Neutrophil (primary cell): ENCODE measurements around the gene SLC2A9.

Source experiments
- H3K27ac ChIP-seq: fragments of 200-600 bp; sonication (generic); 2 replicates; pipeline ENCODE4 v1.5.1; 2016; ENCODE audit warnings: mild to moderate bottlenecking, moderate library complexity
- H3K27me3 ChIP-seq: fragments of 200-600 bp; sonication (generic); 2 replicates; pipeline ENCODE4 v1.6.0; 2016; ENCODE audit warnings: mild to moderate bottlenecking
- H3K36me3 ChIP-seq: fragments of 200-600 bp; sonication (generic); 2 replicates; pipeline ENCODE4 v1.5.1; 2017
- H3K4me1 ChIP-seq, 2 experiments: fragments of 200-600 bp in 1 of 2; sonication (generic) in 1 of 2; 1 replicate in 1 of 2; 2 replicates in 1 of 2; pipeline versions ENCODE4 v1.5.1 to v1.6.1; 2013 to 2016; ENCODE audit warnings: low read depth in 1 of 2, low read length in 1 of 2, mild to moderate bottlenecking in 1 of 2, moderate library complexity in 1 of 2; ENCODE audit not compliant: control insufficient read depth in 1 of 2, insufficient read depth in 1 of 2
- H3K4me3 ChIP-seq, 2 experiments: fragments of 200-600 bp in 1 of 2; sonication (generic) in 1 of 2; 1 replicate in 1 of 2; 2 replicates in 1 of 2; pipeline ENCODE4 v1.5.1; 2013 to 2016; ENCODE audit warnings: low read depth in 1 of 2, low read length in 1 of 2, mild to moderate bottlenecking in 1 of 2, moderate library complexity in 1 of 2
- H3K9me3 ChIP-seq: fragments of 200-600 bp; sonication (generic); 2 replicates; pipeline ENCODE4 v1.5.1; 2016
- CTCF ChIP-seq: fragments of 200-600 bp; sonication (generic); IDR thresholded peaks from 2 replicates; pipeline ENCODE4 v1.5.1; 2016; ENCODE audit warnings: antibody characterized with exemption

SLC2A9 gene

GRCh38 chr4:9976781-9977180 lies 44.5 kb downstream of the SLC2A9 start:
- TF ChIP-seq CTCF, result no peak
- Histone ChIP-seq H3K27me3 (no peaks in the 10 kb centered on the region), H3K4me3 (no peak overlapping the region), H3K27ac (no peak overlapping the region), H3K36me3 (no peaks in the 10 kb centered on the region), H3K4me1 (no peaks in the 10 kb centered on the region), H3K9me3 (no peaks in the 10 kb centered on the region)

- no peaks in the 10 kb centered on the region for H3K4me1 ChIP-seq
- H3K9me3 ChIP-seq, result no peaks in the 10 kb centered on the region
- H3K36me3 ChIP-seq, result no peaks in the 10 kb centered on the region
- no peak for TF ChIP-seq CTCF
- H3K4me3 ChIP-seq, result no peak overlapping the region
- H3K27me3 ChIP-seq, result no peaks in the 10 kb centered on the region
- H3K27ac ChIP-seq, result no peak overlapping the region
These were observed 45.0 kb downstream of the SLC2A9 start for GRCh38 chr4:9976293-9976692.

GRCh38 chr4:9971711-9972110 lies 49.6 kb downstream of the SLC2A9 start:
- H3K27ac ChIP-seq, result no peak overlapping the region
- no peaks in the 10 kb centered on the region for H3K4me1 ChIP-seq
- H3K36me3 ChIP-seq, result no peaks in the 10 kb centered on the region
- no peak overlapping the region for H3K4me3 ChIP-seq
- H3K9me3 ChIP-seq, result no peaks in the 10 kb centered on the region
- no peaks in the 10 kb centered on the region for H3K27me3 ChIP-seq
- no peak for TF ChIP-seq CTCF

GRCh38 chr4:9970399-9971011 lies 50.8 kb downstream of the SLC2A9 start:
- Histone ChIP-seq H3K36me3 (no peaks in the 10 kb centered on the region), H3K9me3 (no peaks in the 10 kb centered on the region), H3K27ac (no peak overlapping the region), H3K4me3 (no peak overlapping the region), H3K4me1 (no peaks in the 10 kb centered on the region), H3K27me3 (no peaks in the 10 kb centered on the region)
- no peak for TF ChIP-seq CTCF

- no peaks in the 10 kb centered on the region for H3K4me1 ChIP-seq
- no peak overlapping the region for H3K4me3 ChIP-seq
- no peaks in the 10 kb centered on the region for H3K27me3 ChIP-seq
- TF ChIP-seq CTCF, result no peak
- no peaks in the 10 kb centered on the region for H3K9me3 ChIP-seq
- no peaks in the 10 kb centered on the region for H3K36me3 ChIP-seq
- no peak overlapping the region for H3K27ac ChIP-seq
These were observed 51.5 kb downstream of the SLC2A9 start for GRCh38 chr4:9969526-9970398.
